ENCODE measurements around the gene RIN3. TPM values are rescaled to one million over a fixed set of nuclear protein-coding genes. Genes with fewer than 3 reads are reported as not detected.

The RIN3 gene
- total RNA-seq, 1 donor from 2014 or later: 0.22 TPM

DNA sequence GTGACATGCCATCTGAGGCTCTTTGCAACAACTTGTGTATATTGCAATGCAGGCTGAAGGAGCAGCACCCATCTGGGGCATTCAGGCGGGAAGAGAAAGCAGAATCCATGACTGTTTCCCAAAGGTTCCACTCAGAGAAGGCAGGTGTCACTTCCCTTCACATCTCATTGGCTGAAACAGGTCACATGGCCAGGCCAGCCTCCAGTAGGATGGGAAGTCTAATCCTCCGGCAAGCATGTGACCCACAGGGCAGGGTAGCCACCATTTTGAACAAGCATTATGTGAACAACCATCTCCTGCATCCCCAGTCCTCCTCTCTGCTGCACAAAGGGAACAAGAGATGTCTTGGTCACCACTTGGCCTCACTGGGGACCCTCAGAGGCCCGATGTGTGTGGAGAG lies 70.6 kb downstream of the RIN3 start:
- H3K27ac Mint-ChIP-seq: no peak overlapping the region
- Histone ChIP-seq H3K9me3 (ENCODE audit: low read depth) (no peaks in the 10 kb centered on the region), H3K36me3 (no peaks in the 10 kb centered on the region), H3K4me2 (no peak overlapping the region), H4K20me1 (ENCODE audit: low read depth) (no peaks in the 10 kb centered on the region), H3K9ac (no peak overlapping the region), H3K4me1 (no peaks in the 10 kb centered on the region), H3K4me3 (no peak overlapping the region), H3K27me3 (no peaks in the 10 kb centered on the region), H3K79me2 (ENCODE audit: low read depth) (no peaks in the 10 kb centered on the region), H3K27ac (no peak overlapping the region), H3F3A (ENCODE audit: low read depth) (no peaks in the 10 kb centered on the region), H2AFZ (replicated peaks) (no peak overlapping the region)
- no peaks in the 10 kb centered on the region for H3K27me3 Mint-ChIP-seq (ENCODE audit: insufficient read depth, low read depth)
- H3K4me3 Mint-ChIP-seq: no peak overlapping the region
- no peaks in the 10 kb centered on the region for H3K9me3 Mint-ChIP-seq
- no peaks in the 10 kb centered on the region for H3K36me3 Mint-ChIP-seq
- TF ChIP-seq EZH2phosphoT487 (IDR thresholded peaks at IDR 0.05) (no peak), EZH2 (IDR thresholded peaks at IDR 0.05) (no peak)
- TF ChIP-seq, protein P1, sequence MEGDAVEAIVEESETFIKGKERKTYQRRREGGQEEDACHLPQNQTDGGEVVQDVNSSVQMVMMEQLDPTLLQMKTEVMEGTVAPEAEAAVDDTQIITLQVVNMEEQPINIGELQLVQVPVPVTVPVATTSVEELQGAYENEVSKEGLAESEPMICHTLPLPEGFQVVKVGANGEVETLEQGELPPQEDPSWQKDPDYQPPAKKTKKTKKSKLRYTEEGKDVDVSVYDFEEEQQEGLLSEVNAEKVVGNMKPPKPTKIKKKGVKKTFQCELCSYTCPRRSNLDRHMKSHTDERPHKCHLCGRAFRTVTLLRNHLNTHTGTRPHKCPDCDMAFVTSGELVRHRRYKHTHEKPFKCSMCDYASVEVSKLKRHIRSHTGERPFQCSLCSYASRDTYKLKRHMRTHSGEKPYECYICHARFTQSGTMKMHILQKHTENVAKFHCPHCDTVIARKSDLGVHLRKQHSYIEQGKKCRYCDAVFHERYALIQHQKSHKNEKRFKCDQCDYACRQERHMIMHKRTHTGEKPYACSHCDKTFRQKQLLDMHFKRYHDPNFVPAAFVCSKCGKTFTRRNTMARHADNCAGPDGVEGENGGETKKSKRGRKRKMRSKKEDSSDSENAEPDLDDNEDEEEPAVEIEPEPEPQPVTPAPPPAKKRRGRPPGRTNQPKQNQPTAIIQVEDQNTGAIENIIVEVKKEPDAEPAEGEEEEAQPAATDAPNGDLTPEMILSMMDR (IDR thresholded peaks at IDR 0.05): no peak
- no peak for DNase-seq (ENCODE audit: low spot score)
- no peaks in the 10 kb centered on the region for H3K4me1 Mint-ChIP-seq

DNA sequence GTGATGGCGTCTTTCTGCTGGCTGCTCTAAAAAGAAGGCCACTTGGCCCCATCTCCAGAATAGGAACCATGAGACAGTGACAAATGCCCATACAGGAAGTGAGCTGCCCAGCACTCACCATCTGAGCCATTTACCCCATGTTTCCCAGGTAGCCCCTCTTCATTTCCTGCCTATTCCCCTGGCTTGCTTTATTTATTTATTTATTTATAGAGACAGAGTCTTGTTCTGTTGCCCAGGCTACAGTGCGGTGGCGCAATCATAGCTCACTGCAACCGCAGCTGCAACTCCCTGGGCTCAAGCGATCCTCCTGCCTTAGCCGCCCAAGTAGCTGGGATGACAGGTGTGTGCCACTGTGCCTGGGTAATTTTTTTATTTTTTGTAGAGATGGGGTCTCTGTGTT lies 71.2 kb downstream of the RIN3 start:
- Histone ChIP-seq H3K27ac (no peak overlapping the region), H3K9ac (no peak overlapping the region), H2AFZ (replicated peaks) (no peak overlapping the region), H3K4me3 (no peak overlapping the region), H3K36me3 (no peaks in the 10 kb centered on the region), H3K4me1 (no peaks in the 10 kb centered on the region), H3K9me3 (ENCODE audit: low read depth) (no peaks in the 10 kb centered on the region), H3F3A (ENCODE audit: low read depth) (no peaks in the 10 kb centered on the region), H3K79me2 (ENCODE audit: low read depth) (no peaks in the 10 kb centered on the region), H4K20me1 (ENCODE audit: low read depth) (no peaks in the 10 kb centered on the region), H3K4me2 (no peak overlapping the region), H3K27me3 (no peaks in the 10 kb centered on the region)
- DNase-seq (ENCODE audit: low spot score): no peak
- no peaks in the 10 kb centered on the region for H3K9me3 Mint-ChIP-seq
- no peak overlapping the region for H3K4me3 Mint-ChIP-seq
- TF ChIP-seq, protein P1 (IDR thresholded peaks at IDR 0.05): no peak
- TF ChIP-seq EZH2 (IDR thresholded peaks at IDR 0.05): no peak
- TF ChIP-seq EZH2phosphoT487 (IDR thresholded peaks at IDR 0.05): no peak
- no peaks in the 10 kb centered on the region for H3K4me1 Mint-ChIP-seq
- H3K36me3 Mint-ChIP-seq: no peaks in the 10 kb centered on the region
- H3K27me3 Mint-ChIP-seq (ENCODE audit: insufficient read depth, low read depth): no peaks in the 10 kb centered on the region
- H3K27ac Mint-ChIP-seq: no peak overlapping the region

DNA sequence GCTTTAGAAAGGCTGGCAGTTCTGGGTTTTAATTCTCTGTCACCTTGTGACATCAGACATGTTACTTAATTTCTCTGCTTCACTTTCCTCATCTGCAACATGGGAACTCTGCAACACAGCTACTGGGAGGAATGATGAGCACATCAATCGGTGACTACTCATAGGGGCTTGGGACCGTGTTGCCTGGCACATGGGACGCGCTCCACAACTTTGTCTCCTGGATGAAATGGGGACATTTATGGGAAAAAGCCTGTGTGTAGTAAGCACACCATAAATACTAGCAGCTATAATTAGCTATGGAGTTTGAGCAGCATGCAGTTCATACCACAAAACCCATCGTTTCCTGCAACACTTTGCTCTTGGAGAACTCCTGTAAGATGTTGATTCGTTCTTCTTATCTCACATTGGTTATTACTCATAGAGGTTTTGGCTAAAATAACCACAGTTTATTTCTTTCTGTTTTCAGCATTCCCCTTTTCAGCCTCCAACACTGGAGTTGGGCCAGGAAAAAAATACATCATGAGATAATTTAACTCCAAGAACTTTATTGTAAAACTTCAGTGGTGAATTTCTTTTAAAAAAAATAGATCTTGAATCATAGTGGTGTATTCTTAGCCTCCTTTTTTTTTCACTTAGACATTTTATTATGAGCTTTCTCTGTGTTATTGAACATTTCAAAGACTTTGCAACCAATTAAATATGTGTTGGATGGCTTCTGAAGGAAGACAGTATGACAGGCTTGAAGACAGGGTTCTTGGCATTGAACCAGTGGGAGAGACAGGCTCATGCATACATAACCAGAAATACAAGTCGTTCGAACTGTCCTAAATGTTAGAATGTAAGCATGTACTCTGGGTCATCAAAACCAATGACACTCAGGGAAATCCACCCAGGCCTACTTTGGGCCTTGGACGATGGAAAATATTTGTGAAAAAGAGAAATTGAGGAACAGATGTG lies 72.7 kb downstream of the RIN3 start:
- no peak overlapping the region for H3K4me3 ChIP-seq
- no peaks in the 10 kb centered on the region for H3K9me3 ChIP-seq (ENCODE audit: low read depth)
- H3F3A ChIP-seq (ENCODE audit: low read depth): no peaks in the 10 kb centered on the region
- no peaks in the 10 kb centered on the region for H3K4me1 ChIP-seq
- no peak overlapping the region for H3K27ac ChIP-seq
- H3K4me3 Mint-ChIP-seq: no peak overlapping the region
- H3K4me2 ChIP-seq: no peak overlapping the region
- no peak overlapping the region for H3K27ac Mint-ChIP-seq
- H3K36me3 ChIP-seq: no peaks in the 10 kb centered on the region
- H4K20me1 ChIP-seq (ENCODE audit: low read depth): no peaks in the 10 kb centered on the region
- no peak for DNase-seq (ENCODE audit: low spot score)
- no peak overlapping the region for H2AFZ ChIP-seq (replicated peaks)
- no peaks in the 10 kb centered on the region for H3K79me2 ChIP-seq (ENCODE audit: low read depth)
- no peaks in the 10 kb centered on the region for H3K27me3 Mint-ChIP-seq (ENCODE audit: insufficient read depth, low read depth)
- peaks cover 2% of the 10 kb centered on the region for H3K9me3 Mint-ChIP-seq
- H3K27me3 ChIP-seq: no peaks in the 10 kb centered on the region
- no peaks in the 10 kb centered on the region for H3K36me3 Mint-ChIP-seq
- TF ChIP-seq EZH2phosphoT487 (IDR thresholded peaks at IDR 0.05) (no peak), EZH2 (IDR thresholded peaks at IDR 0.05) (no peak)
- TF ChIP-seq, protein P1 (IDR thresholded peaks at IDR 0.05): no peak
- no peak overlapping the region for H3K9ac ChIP-seq
- no peaks in the 10 kb centered on the region for H3K4me1 Mint-ChIP-seq

Measured in neural progenitor cell (in vitro differentiated cells).